D341Med (cell line): ENCODE results near the gene CROCC.
"Not testable (repeated sequence)": the region's sequence is repeated elsewhere in the genome, so short reads cannot be mapped to it uniquely, and the experiment has no call there.

Source experiments
- DNase-seq: peaks from one replicate; pipeline ENCODE4 v3.0.0; 2012; ENCODE audit warnings: low spot score

Gene CROCC

DNA sequence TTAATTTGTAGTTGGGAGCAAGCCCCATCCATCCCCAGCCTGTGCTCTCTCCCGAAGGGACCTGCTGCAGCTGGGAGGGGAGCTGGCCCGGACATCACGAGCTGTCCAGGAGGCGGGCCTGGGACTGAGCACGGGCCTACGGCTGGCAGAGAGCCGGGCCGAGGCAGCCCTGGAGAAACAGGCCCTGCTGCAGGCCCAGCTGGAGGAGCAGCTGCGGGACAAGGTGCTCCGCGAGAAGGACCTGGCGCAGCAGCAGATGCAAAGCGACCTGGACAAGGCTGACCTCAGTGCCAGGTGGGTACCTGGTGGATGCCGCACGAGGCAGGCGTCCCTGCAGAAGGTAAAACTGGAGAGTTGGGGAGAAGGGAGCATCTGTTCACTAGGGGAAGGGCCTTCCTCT is 14.8 kb downstream of the CROCC start:
- DNase-seq, result not testable (repeated sequence)

DNA sequence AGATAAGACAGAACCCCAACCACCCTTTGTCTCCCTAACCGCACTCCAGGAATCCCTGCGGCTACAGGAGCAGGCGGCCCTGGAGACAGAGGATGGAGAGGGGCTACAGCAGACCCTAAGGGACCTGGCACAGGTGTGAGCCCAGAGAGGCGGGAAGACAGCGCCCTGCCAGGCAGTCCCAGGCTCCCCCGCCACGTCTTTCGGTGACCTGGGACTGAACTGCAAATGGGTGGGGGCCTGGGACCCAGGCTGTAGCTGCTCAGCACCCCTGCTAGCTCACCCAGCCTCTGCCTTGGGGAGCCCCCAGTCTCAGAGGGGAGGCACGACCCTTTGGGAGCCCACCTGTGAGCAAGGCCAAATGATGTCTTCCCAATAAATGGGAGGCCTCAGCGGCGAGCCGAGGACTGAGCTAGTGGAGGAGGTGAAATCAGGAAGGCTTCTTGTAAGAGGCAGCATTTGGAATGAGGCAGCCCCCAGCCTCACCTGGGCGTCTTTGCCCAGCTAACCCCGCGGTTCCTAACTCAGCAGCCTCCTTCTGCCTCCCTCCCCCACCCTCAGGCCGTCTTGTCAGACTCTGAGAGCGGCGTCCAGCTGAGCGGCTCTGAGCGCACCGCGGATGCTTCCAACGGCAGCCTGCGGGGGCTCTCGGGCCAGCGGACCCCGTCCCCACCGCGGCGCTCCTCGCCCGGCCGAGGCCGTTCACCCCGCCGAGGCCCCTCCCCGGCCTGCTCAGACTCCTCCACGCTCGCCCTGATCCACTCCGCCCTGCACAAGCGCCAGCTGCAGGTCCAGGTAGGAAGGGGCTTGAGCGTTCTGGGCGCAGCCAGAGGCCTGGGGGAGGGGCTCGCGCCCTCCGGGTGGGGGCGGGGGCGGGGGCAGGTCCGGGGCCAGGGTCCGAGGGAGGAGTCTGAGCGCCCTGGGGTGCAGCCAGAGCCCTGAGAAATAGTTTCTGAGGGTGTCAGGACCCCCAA is 16.9 kb downstream of the CROCC start:
- no peak for DNase-seq

DNA sequence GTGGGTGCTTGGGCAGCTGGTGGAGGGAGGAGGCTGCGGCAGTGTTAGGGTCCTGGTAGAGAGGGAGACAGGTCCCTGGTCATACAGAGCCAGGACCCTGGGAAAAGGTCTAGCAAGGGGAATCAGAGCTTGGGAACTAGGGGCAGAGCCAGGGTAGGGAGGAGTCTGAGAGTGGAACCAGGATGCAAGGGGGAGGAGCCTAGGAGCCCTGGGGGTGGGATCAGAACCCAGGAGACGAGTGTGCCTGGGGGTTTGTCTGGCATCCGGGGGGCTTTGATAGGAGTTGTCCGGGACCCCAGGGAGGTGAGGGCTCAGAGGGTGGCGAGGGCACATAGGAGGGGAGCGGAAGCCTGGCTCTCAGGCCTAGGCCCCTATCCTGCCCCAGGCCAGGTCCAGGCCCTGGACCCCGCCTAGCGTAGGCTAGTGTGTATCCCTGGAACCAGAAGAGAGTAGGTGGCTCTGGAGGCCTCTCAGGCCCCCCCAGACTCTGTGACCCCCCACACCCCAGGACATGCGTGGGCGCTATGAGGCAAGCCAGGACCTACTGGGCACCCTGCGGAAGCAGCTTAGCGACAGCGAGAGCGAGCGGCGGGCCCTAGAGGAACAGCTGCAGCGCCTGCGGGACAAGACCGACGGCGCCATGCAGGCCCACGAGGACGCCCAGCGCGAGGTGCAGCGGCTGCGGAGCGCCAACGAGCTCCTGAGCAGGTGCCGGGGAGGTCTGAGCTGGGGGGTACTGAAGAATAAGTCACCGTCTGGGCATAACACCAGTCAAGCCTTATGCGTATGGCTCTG is 17.9 kb downstream of the CROCC start:
- not testable (repeated sequence) for DNase-seq

DNA sequence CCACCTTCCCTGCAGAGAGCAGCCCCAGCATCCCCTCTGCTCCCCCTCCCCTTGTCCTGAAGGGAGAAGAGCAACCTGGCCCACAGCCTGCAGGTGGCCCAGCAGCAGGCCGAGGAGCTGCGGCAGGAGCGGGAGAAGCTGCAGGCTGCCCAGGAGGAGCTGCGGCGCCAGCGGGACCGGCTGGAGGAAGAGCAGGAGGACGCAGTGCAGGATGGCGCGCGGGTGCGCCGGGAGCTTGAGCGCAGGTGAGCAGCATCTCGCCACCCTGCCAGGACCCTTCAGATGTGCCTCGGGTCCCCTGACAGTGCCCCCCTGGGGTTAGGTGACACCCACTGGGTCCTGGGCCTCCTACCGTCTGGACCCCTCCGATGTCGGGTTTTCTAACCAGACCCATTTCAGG is 22.3 kb downstream of the CROCC start:
- DNase-seq, result no peak

DNA sequence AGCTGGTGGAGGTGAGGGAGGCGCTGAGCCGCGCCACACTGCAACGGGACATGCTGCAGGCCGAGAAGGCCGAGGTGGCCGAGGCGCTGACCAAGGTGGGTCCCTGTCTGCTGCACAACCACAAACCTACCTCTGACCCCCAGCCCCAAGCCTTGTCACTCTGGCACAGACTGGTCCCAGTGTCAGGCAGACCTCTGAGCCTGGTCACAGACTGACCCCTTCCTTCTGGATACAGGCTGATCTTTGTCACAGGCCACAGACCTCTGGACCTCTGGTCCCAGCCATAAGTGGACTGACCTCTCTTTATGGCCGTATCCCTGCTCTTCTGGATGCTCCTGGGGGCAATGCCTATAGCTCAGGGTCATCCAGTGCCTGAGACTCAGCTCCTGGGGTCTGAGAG is 23.8 kb downstream of the CROCC start:
- DNase-seq, result not testable (repeated sequence)

DNA sequence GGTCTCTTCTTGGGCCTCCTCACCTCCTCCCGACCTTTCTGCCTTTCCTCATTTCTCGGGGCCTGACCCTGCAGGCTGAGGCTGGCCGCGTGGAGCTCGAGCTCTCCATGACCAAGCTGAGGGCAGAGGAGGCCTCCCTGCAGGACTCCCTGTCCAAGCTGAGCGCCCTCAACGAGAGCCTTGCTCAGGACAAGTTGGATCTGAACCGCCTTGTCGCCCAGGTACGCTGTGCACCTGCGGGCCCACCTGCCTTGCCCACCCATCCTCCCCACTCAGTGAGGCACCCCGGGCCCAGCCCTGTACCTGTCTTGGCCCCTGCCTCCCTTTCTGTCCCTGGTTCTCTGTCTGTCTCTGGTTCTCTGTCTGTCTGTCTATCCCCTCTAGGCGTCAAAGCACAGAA is 24.5 kb downstream of the CROCC start:
- DNase-seq, result not testable (repeated sequence)

DNA sequence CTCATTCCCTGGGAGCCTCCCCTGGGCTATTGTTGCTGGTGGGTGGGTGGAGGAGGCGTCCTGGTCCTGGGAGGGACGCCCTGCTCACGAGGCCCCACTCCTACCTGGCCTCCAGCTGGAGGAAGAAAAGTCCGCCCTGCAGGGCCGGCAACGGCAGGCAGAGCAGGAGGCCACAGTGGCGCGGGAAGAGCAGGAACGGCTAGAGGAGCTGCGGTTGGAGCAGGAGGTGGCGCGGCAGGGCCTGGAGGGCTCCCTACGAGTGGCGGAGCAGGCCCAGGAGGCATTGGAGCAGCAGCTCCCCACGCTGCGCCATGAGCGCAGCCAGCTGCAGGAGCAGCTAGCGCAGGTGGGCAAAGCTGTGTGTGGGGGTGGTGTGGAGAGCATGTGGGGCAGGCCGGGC is 24.9 kb downstream of the CROCC start:
- no peak for DNase-seq

DNA sequence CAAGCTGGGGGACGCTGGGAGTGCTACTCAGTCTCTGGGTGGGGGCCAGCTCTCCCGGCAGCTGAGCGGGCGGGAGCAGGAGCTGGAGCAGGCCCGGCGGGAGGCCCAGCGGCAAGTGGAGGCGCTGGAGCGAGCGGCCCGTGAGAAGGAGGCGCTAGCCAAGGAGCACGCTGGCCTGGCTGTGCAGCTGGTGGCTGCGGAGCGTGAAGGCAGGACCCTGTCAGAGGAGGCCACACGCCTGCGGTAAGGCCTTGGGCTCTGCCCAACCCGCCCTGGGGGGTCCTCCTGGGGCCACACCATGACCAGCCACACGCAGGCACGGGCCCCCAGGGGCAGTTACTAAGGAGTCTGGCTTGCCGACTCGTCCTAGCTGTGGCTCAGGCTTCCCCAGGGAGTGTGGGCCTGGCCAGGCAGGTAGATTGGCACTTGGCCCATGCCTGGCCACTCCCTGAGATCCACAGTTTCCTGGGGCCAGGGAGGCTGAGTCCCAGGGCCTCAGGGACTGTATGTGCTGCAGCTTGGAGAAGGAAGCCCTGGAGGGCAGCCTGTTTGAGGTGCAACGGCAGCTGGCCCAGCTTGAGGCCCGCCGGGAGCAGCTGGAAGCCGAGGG is 26.7 kb downstream of the CROCC start:
- not testable (repeated sequence) for DNase-seq

DNA sequence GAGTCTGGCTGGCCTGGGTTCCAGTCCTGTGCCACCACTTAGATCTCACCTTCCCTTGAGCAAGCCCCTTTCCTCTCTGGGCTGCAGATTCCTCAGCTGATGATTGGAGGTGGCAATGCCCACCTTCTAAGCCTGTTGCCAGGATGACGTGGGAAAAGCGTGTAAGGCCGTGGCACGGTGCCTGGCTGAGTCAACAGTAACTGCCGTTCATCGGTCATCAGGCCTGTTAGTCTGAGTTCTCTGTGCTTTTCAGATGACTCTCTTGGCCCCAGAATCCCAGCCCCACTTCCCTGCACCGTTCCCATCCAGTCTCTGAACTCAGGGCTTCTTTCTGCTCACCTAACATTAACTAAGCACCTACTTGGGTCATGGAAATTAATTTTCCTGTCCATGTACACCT is 27.3 kb downstream of the CROCC start:
- not testable (repeated sequence) for DNase-seq

DNA sequence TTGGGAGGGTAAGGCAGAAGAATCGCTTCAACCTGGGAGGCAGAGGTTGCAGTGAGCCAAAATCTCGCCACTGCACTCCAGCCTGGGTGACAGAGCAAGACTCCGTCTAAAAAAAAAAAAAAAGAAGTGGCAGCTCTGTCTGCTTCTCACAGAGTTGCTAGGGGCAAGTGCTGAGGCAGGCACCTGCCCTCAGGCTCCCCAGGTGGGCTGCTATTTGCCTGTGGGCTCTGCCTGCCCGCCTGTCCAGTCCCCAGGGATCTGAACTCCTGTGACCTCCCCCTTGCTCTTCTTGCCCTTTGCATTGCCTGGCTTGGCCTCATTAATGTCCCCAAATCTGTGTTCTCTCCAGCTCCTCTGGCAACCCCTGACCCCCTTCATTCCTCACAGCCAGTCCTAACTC is 30.6 kb downstream of the CROCC start:
- not testable (repeated sequence) for DNase-seq

DNA sequence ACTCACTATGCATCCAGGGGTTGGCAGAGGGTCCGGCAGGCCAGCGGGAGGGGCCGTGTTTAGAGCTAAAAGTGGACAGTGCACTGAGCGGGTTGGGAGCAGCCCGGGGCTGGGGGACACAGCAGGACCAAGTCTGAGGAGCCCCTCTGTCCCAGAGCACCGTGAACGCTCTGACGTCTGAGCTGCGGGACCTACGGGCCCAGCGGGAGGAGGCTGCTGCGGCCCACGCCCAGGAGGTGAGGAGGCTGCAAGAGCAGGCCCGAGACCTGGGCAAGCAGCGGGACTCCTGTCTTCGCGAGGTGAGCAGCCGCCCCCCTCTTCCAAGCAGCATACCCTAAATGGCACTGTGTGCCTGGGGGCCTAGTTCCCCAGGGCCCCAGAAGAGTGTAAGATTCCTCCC is 32.8 kb downstream of the CROCC start:
- no peak for DNase-seq

DNA sequence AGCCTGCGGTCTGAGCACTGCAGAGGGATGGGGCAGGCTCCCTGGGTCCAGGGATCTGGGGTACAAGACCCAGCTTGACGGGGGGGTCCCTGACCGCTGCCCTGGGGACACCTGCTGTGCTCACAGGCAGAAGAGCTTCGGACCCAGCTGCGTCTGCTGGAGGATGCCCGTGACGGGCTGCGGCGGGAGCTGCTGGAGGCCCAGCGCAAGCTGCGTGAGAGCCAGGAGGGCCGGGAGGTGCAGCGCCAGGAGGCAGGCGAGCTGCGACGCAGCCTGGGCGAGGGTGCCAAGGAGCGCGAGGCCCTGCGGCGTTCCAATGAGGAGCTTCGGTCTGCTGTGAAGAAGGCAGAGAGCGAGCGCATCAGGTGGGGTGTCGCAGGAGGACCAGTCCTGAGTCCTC is 33.5 kb downstream of the CROCC start:
- no peak for DNase-seq

DNA sequence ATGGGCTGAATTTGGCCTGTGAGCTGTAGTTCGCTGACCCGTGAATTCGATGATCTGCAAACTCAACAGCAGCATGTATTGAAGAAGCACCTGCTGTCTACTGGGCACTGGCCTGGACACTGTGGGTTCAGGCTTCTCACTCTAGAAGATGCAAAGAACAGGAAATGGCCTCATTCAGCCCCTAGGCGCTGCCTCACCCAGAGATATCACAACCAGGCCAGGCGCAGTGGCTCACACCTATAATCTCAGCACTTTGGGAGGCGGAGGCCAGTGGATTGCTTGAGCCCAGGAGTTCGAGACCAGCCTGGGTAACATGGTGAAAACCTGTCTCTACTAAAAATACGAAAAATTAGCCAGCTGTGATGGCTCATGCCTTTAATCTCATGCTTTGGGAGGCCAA is 35.0 kb downstream of the CROCC start:
- DNase-seq, result no peak

DNA sequence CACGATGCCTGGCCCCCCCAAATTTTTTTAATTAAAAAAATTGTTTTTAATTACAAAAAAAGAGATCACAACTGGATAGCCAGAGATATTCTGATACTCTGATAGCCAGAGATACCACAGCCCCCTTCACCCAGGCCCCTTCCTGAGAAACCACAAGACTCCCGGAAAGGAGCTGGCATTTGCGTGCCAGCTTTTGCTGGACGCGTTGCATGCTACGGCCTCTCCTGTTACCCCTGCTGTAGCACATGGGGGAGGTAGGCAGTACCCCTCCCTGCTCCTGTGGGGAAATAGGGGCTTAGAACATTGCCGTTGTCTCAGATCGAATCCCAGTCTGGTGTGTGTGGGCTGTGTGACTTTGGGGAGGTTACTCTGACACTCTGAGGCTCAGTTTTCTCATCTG is 36.0 kb downstream of the CROCC start:
- no peak for DNase-seq

DNA sequence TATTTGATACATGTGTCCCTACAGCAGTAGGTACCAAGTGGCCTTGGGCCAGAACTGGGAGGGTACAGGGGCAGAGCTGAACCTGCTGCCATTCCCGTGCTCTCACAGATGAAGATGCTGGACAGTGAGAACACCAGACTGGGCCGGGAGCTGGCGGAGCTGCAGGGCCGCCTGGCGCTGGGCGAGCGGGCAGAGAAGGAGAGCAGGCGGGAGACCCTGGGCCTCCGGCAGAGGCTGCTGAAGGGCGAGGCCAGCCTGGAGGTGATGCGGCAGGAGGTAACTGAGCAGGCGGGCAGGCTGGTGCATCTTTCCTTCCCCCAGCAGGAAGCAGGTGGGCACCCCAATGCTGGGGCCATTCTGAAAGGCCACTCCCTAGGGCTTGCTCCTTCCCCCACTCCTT is 36.7 kb downstream of the CROCC start:
- DNase-seq, result no peak

DNA sequence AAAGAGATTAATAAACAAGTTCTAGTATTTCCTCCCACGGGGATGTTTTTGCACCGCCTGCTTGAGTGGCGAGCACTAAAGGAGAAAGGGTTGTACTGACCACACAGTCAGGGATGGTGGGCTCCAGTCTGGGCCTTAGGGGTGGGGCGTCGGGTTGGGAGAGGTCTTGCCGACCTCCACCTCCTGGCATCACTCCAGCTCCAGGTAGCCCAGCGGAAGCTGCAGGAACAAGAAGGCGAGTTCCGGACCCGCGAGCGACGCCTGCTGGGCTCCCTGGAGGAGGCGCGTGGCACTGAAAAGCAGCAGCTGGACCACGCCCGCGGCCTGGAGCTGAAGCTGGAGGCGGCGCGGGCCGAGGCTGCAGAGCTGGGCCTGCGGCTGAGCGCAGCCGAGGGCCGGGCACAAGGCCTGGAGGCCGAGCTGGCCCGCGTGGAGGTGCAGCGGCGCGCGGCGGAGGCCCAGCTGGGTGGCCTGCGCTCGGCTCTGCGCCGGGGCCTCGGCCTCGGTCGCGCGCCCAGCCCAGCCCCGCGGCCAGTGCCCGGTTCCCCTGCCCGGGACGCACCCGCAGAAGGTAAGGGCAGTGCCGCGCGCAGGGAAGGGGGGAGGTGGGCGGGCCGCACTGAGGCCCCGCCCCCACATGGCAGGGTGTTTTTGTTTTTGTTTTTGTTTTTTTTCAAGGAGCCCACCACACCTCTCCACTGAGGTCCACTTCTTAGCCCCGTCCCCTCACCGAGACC is 39.0 kb downstream of the CROCC start:
- DNase-seq, result no peak

DNA sequence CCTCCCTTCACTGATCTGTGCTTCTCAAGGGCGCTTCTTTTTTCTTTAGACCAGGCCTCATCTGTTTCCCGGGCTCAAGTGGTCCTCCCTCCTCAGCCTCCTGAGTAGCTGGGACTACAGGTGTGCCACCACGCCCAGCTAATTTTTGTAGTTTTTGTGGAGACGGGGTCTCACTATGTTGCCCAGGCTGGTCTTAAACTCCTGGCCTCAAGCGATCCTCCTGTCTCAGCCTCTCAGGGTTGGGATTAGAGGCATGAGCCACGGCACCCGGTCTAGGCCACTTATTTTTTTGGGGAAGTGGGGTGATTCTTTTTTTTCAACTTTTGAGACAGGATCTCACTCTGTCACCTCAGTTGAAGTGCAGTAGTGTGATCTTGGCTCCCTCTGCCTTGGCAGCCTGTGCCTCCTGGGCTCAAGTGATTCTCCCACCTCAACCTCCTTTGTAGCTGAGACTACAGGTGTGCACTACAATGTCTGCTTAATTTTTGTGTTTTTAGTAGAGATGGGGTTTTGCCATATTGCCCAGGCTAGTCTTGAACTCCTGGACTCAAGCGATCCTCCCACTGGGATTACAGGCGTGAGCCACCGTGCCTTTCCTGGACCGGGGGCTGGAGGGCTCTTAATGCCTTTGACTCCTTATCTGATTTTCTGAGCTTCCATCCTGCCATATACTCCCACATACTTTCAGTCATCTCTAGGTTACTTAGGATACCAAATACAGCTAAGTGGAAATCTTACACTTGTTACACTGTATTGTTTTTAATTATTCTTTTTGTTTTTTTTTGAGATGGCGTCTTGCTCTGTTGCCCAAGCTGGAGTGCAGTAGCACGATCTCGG is 39.8 kb downstream of the CROCC start:
- no peak for DNase-seq

DNA sequence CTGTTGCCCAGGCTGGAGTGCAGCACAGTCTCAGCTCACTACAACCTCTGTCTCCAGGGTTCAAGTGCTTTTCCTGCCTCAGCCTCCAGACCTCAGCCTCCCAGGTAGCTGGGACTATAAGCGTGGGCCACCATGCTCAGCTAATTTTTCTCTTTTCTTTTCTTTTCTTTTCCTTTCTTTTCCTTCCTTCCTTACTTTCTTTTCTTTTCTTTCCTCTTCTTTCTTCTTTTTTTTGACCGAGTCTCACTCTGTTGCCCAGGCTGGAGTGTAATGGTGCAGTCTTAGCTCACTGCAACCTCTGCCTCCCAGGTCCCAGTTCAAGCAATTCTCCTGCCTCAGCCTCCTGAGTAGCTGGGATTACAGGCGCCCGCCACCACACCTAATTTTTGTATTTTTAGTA is 42.4 kb downstream of the CROCC start:
- not testable (repeated sequence) for DNase-seq

DNA sequence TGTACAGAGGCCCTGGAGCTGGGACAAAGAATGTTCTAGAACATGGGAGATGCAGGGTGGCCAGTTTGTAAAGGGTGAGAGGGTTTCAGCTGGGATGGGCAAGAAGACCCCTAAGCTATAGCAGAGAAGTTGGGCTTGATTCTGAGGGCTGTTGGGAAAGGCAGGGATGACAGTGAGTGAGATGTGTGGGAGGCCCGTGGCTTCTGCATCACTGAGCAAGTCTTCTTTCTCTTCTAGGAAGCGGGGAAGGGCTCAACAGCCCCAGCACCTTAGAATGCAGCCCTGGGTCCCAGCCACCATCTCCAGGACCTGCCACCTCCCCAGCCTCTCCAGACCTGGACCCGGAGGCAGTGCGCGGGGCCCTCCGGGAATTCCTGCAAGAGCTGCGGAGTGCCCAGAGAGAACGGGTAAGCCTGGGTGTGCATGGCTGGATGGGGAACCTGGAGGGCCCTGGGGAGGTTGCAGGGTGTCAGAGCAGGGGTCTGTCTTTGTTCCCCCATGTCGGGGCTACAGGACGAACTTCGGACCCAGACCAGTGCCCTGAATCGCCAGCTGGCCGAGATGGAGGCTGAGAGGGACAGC is 43.8 kb downstream of the CROCC start:
- no peak for DNase-seq

DNA sequence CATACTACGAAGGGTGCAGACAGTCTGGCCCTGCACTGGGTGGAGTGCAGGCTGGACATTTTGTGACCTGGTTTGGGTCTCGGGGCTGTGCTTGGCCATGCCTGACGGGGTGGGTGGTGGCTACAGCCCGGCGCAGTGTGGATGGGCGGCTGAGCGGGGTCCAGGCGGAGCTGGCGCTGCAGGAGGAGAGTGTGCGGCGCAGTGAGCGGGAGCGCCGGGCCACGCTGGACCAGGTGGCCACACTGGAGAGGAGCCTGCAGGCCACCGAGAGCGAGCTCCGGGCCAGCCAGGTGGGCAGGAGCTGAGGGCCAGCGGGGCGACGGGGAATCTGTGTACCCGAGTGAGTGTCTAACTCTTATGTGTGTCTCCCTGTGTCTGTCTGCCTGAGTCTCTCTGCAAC is 44.6 kb downstream of the CROCC start:
- DNase-seq, result no peak

DNA sequence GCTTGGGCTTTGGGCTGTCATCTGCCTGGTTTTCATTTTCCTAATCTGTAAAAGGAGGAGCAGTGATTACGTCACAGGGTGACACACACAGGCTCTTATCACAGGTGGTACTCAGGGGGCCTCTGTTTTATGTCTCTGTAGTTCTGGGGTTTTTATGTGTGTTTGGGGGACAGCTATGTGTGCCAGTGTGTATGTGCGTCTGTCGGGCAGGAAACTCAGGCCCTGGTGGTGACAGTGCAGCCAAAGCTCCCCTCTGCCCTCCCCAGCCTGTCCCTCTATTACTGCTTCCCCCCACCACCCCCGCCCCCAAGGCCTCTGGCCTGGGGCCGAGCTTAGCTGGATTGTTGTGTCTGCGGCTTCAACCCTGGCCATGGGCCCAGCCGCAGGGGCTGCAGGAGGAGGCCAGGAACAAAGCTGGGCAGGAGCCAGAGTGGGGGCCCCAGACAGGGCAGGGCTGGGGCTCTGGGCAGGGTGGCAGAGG is 45.4 kb downstream of the CROCC start:
- no peak for DNase-seq
